Gastroesophageal sphincter (tissue), 4 donors: ENCODE results near the gene AK3. TPM values are rescaled to one million over a fixed set of nuclear protein-coding genes. Genes with fewer than 3 reads are reported as not detected.

Experiments used
- ATAC-seq: fragments of 150-250 bp; one replicate; pipeline ENCODE4 v1.9.1; 2016; ENCODE audit warnings: mild to moderate bottlenecking, moderate library complexity
- H3K27ac ChIP-seq, 4 donors: fragments of 200-600 bp; sonication (generic) in 3 of 4; 1 replicate in 3 of 4; 2 replicates in 1 of 4; pipeline ENCODE4 v1.5.1; 2016 to 2019
- H3K27me3 ChIP-seq: fragments of 200-600 bp; sonication (generic); one replicate; pipeline ENCODE4 v1.5.1; 2019
- H3K36me3 ChIP-seq, 2 donors: fragments of 200-600 bp; sonication (generic); one replicate each; pipeline ENCODE4 v1.5.1; 2019; ENCODE audit warnings: control low read depth in 1 of 2
- H3K4me1 ChIP-seq, 3 donors: fragments of 200-600 bp; sonication (generic); 1 replicate in 2 of 3; 2 replicates in 1 of 3; pipeline ENCODE4 v1.5.1; 2016 to 2019; ENCODE audit warnings: control low read depth in 2 of 3
- H3K4me3 ChIP-seq, 2 donors: fragments of 200-600 bp; sonication (generic); one replicate each; pipeline ENCODE4 v1.5.1; 2019; ENCODE audit warnings: mild to moderate bottlenecking in 1 of 2, moderate library complexity in 1 of 2
- H3K9me3 ChIP-seq, 3 donors: fragments of 200-600 bp; sonication (generic); one replicate each; pipeline ENCODE4 v1.5.1; 2017 to 2019; ENCODE audit warnings: control low read depth in 2 of 3
- EP300 ChIP-seq: sonication (generic); formaldehyde crosslinking; IDR thresholded peaks from one replicate; pipeline ENCODE4 v1.6.1; 2017; ENCODE audit warnings: antibody characterized with exemption, mild to moderate bottlenecking
- POLR2A ChIP-seq, 2 donors: fragments of 450-650 bp; IDR thresholded peaks; one replicate each; pipeline ENCODE4 v1.6.1; 2017; ENCODE audit warnings: antibody characterized with exemption in 2 of 2, mild to moderate bottlenecking in 2 of 2, moderate library complexity in 1 of 2
- POLR2AphosphoS5 ChIP-seq: sonication (generic); formaldehyde crosslinking; IDR thresholded peaks from one replicate; pipeline ENCODE4 v1.6.1; 2017; ENCODE audit warnings: antibody characterized with exemption
- WGBS, 2 donors: methylation state at CpG; one replicate each; pipeline ENCODE4 v1.1.5; 2018; ENCODE audit warnings: low coverage in 1 of 2; 5-methylcytosine and 5-hydroxymethylcytosine counted together
- total RNA-seq, 4 donors: library from RNA; depleted of rRNA; stranded (reverse); fragments of >200 nt; gene quantifications; one replicate each; pipeline ENCODE4 v1.1.0, GENCODE V29; 2016
- TF ChIP-seq, protein P1 (sequence below), 4 experiments: fragments of 200-600 bp in 2 of 4; fragments of 450-650 bp in 2 of 4; sonication (generic) in 1 of 4; IDR thresholded peaks; one replicate each; pipeline ENCODE4 v1.5.1; 2017 to 2019; ENCODE audit warnings: antibody characterized with exemption in 4 of 4, mild to moderate bottlenecking in 2 of 4, moderate library complexity in 2 of 4

AK3 gene
- total RNA-seq, 4 donors from 2014 or later: 104 to 139 (median 119) TPM

DNA sequence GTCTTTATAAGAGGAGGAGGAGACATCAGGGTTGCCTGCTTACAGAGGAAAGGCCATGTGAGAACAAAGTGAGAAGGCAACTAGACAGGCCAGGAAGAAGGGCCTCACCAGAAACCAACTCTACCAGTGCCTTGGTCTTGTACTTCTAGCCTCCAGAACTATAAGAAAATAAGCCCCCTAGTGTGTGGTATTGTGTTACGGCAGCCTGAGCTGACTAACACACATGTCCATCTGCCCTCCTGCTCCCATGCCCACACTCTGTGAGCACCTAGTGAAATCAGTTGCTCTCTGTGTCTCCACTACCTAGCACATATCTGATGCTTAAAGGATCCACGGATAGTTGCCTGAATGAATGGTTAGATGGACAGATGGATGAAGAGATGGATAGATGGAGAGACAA lies 6.9 kb downstream of the AK3 start:
- 93 to 100% methylated on average over 2 of the region's 2 CpGs for WGBS, 2 donors
- no peak for ATAC-seq
- Histone ChIP-seq H3K27ac (no peak overlapping the region), H3K4me3 (no peak overlapping the region), H3K9me3 (no peaks in the 10 kb centered on the region), H3K4me1 (peaks cover 0 to 29% (median 5%) of the 10 kb centered on the region in 3 donors), H3K27me3 (no peaks in the 10 kb centered on the region), H3K36me3 (no peaks in the 10 kb centered on the region)
- no peak for TF ChIP-seq POLR2AphosphoS5
- no peak for TF ChIP-seq EP300
- no peak for TF ChIP-seq POLR2A (IDR thresholded peaks at IDR 0.05)
- TF ChIP-seq, protein P1, sequence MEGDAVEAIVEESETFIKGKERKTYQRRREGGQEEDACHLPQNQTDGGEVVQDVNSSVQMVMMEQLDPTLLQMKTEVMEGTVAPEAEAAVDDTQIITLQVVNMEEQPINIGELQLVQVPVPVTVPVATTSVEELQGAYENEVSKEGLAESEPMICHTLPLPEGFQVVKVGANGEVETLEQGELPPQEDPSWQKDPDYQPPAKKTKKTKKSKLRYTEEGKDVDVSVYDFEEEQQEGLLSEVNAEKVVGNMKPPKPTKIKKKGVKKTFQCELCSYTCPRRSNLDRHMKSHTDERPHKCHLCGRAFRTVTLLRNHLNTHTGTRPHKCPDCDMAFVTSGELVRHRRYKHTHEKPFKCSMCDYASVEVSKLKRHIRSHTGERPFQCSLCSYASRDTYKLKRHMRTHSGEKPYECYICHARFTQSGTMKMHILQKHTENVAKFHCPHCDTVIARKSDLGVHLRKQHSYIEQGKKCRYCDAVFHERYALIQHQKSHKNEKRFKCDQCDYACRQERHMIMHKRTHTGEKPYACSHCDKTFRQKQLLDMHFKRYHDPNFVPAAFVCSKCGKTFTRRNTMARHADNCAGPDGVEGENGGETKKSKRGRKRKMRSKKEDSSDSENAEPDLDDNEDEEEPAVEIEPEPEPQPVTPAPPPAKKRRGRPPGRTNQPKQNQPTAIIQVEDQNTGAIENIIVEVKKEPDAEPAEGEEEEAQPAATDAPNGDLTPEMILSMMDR (IDR thresholded peaks at IDR 0.05): no peak

DNA sequence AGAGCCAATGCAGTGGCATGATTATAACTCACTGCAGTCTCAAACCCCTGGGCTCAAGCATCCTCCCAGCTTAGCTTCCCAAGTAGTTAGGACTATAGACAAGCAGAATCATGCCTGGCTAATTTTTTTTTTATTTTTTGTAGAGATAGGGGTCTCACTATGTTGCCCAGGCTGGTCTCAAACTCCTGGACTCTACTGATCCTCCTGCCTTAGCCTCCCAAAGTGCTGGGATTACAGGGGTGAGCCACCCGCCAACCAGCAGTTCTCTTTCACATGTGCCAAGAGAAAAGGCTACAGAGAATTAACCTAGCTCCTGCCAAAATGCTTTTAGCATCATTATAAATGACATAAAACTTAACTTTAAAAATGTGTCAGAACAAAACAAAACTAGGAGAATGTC lies 8.1 kb downstream of the AK3 start:
- TF ChIP-seq POLR2AphosphoS5: no peak
- no peak for TF ChIP-seq EP300
- TF ChIP-seq, protein P1 (IDR thresholded peaks at IDR 0.05): no peak
- TF ChIP-seq POLR2A (IDR thresholded peaks at IDR 0.05): no peak

DNA sequence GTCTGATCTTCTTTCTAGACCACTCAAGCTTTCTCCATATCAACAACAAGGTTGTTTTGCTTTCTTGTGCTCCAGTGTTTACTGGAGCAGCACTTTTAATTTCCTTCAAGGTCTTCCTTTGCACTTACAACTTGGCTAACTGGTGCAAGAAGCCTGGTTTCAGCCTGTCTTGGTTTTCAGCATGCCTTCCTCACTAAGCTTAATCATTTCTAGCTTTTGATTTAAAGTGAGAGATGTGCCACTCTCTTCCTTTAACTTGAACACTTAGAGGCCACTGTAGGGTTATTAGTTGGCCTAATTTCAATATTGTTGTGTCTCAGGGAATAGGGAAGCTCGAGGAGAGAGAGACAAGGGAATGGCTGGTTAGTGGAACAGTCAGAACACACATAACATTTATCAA lies 13.4 kb downstream of the AK3 start:
- 88% methylated on average over 1 of the region's 1 CpG; no CpG with 5 or more reads in 1 of the 2 donors for WGBS, 2 donors
- peaks cover 0 to 7% of the 10 kb centered on the region in 2 donors for H3K36me3 ChIP-seq
- H3K4me3 ChIP-seq: no peak overlapping the region
- H3K4me1 ChIP-seq: no peaks in the 10 kb centered on the region
- TF ChIP-seq EP300 (no peak), POLR2AphosphoS5 (no peak), POLR2A (IDR thresholded peaks at IDR 0.05) (no peak)
- ATAC-seq: no peak
- no peaks in the 10 kb centered on the region for H3K9me3 ChIP-seq
- H3K27me3 ChIP-seq: no peaks in the 10 kb centered on the region
- H3K27ac ChIP-seq: no peak overlapping the region

More for the DNA sequence above, 8.1 kb downstream of the AK3 start:
- no peak for ATAC-seq
- WGBS, 2 donors: 100% methylated on average over 1 of the region's 1 CpG
- Histone ChIP-seq H3K27ac (no peak overlapping the region), H3K4me3 (no peak overlapping the region), H3K27me3 (no peaks in the 10 kb centered on the region), H3K4me1 (peaks cover 0 to 17% (median 0%) of the 10 kb centered on the region in 3 donors), H3K9me3 (no peaks in the 10 kb centered on the region), H3K36me3 (no peaks in the 10 kb centered on the region)

DNA sequence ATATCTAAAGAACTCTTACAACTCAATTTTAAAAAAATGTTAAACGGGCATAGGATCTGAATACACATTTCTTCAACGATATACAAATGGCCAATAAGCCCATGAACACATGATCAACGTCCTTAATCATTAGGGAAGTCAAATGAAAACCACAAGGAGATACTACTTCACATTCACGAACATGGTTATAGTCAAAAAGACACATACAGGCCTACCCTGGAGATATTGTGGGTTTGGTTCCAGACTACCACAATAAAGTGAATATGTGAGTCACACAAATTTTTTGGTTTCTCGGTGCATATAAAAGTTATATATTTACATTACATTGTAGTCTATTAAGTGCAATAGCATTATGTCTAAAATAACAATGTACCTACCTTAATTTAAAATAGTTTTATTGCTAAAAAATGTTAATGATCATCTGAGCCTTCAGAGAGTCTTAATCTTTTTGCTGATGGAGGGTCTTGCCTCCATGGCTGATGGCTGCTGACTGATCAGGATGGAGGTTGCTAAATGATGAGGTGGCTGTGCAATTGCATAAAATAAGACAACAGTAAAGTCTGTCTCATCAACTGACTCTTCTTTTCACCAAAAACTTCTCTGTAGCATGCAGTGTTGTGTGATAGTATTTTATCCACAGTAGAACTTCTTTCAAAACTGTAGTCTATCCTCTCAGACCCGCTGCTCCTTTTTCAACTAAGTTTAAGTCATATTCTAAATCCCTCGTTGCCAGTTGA lies 15.1 kb downstream of the AK3 start:
- H3K4me3 ChIP-seq: no peak overlapping the region
- ATAC-seq: no peak
- H3K27ac ChIP-seq: no peak overlapping the region
- no peaks in the 10 kb centered on the region for H3K27me3 ChIP-seq
- 85 to 89% methylated on average over 5 to 7 of the region's 7 CpGs for WGBS, 2 donors
- H3K36me3 ChIP-seq: peaks cover 0 to 24% of the 10 kb centered on the region in 2 donors
- TF ChIP-seq, protein P1 (IDR thresholded peaks at IDR 0.05): no peak
- TF ChIP-seq POLR2AphosphoS5 (no peak), EP300 (no peak), POLR2A (IDR thresholded peaks at IDR 0.05) (no peak)
- H3K4me1 ChIP-seq: no peaks in the 10 kb centered on the region
- H3K9me3 ChIP-seq: no peaks in the 10 kb centered on the region

DNA sequence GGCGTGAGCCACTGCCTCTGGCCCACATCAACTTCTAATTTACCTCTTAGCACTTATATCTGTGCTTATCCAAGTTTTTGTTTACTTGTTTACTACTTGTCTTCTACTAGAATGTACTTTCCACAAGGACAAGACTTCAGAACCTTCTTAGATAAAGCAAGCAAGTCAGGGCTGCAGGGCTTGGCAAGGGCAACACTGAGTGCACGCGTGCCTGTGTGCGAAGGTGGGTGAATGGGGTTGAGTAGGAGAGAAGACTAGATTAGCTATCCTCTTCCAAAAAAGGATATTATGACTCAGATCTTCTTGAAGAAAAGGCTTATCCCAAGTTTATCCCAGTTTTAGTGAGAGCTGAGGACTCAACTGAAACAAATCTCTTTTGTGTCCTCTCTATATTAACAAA lies 19.3 kb downstream of the AK3 start:
- WGBS, 2 donors: 90 to 100% methylated on average over 2 to 3 of the region's 4 CpGs
- Histone ChIP-seq H3K36me3 (peaks cover 4 to 64% of the 10 kb centered on the region in 2 donors), H3K4me1 (no peaks in the 10 kb centered on the region), H3K9me3 (no peaks in the 10 kb centered on the region), H3K27ac (no peak overlapping the region), H3K27me3 (no peaks in the 10 kb centered on the region), H3K4me3 (no peak overlapping the region)
- no peak for ATAC-seq
- TF ChIP-seq, protein P1 (IDR thresholded peaks at IDR 0.05): no peak
- TF ChIP-seq POLR2AphosphoS5 (no peak), POLR2A (IDR thresholded peaks at IDR 0.05) (no peak), EP300 (no peak)
